ENCODE results near the gene ZFAND2B.

DNA sequence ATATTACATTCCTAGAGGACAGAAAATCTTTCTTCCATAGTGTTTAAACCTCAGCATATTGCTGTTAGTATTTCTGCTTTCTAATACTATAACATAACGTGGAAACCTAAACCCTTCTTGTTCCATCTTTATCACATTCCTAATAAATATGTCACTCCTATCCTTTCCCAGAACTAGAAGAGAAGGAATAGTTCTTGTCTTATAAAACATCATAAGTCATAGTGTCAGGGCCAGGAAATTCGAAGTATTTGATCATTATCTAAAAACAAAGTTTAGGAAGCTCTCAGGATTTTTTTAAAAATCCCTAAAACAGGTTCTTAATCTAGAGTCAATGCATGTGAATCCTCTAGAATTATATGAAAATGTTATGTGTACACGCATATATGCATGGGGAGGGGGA is 48.0 kb upstream of the ZFAND2B start:
- no peak for TF ChIP-seq POLR2A (IDR thresholded peaks at IDR 0.05; ENCODE audit: low read length)
- no peak for TF ChIP-seq GATA1 (IDR thresholded peaks at IDR 0.05; ENCODE audit: low read depth, low read length)

Data from erythroblast (primary cell).